GM04503 (cell line): ENCODE measurements around the gene KRT79.

Experiments
- DNase-seq: peaks from one replicate; pipeline ENCODE4 v3.0.0-alpha.2; 2012; ENCODE audit warnings: low read depth

Gene KRT79

DNA sequence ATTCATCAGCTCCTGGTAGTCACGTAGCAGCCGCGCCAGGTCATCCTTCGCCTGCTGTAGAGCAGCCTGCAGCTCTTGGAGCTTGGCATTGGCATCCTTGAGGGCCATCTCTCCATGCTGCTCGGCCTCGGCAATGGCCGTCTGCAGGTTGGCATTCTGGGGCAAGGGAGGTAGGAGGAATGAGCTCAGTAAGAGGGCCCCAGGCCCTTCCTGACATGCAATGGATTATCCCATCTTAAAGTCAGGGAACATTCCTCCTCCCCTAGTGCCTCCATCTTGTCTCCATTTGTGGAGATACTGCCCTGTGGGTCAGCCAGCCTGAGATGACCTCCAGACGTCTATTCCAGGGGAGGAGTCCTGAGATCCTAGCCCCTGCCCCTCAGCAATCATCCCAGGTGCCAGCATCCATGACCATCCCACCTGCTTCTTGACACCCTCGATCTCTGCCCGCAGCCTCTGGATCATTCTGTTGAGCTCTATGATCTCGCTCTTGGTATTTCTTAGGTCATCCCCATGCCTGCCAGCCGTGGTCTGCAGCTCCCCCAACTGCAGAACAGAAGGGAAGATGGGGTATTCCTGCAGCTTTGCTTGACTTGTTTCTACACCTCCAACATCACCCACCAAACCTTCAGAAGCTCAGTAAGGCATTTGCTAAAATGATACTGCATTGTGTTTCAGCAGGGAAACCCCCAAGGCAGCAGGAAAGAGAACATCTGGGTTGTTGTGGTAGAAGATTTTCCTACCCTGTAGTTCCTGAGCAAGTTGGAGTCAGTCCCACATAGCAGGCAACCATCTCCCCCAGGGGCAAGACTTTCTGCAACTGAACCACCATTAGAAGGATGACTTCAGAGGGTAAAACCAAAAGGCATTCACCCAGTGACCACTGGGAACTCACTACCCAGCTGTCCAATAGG is 42.6 kb downstream of the KRT79 start:
- DNase-seq: no peak

DNA sequence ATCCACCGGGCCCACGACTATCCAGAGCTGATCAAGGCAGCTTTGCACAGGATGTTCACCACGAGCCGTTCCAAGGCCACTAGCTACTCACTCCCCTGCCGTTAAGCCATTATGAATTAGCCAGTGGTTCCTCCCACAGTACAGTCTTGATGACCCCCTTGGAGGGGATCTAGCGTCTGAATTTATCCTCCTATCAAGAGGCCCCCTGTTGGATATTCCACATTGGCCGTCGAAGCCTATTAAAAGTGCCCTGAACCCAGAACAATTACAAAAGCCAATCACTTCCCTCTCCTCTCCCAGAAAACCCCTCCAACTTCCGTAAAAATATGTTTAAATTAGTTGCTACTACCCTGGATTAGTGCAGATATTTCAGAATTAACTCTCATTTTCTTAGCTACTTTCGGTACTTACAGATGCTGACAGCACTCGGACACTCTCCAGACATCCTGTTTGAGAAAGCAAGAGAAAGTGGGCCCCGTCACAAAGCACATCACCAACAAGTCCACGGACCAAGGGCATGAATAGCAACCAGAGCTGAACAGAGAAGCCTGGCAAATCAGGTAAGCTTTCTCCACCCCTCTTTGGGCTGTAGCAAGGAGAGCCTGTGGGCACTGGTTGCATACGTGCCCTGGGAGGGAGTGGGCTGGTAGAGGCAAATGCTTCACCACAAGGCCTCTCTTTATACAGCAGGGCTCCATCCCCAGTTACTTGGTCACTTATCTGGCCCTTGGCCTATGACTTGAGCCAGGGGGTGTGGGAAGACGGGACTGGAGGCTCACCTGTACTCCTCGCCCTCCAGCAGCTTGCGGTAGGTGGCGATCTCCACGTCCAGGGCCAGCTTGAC is 43.5 kb downstream of the KRT79 start:
- DNase-seq: no peak

DNA sequence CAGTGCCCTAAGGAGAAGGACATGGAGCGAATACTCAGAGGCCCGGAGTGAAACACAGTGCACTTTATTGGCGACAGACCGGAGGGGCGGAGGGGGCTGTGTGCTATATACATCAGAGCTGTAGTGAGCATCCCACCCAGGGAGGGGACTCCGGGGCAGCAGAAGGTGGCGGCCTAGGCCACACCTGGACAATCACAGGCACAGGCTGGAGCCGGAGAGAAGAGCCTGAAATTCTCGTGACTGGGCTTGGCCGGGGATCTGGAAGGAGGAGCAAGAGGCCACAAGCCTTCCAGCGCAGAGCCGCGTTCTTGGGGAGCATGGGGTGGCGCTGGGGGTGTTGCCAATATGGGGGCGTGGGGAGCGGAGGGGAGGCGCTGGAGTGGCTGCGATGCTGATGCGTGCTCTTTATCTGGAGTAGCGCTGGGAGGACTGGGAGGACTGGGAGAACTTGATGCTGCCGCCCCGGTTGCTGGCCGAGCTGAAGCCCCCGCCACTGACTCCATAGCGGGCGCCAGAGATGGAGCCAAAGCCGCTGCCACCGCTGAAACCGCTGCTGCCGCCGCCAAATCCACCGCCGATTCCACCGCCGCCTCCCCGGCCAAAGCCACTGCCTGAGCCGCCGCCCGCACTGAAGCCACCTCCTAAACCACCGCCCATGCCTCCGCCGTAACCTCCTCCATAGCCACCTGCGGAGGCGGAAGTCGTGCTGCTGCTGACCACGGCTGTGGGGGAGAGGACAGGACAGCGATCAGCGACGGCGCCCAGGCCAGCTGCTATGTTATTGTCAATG is 44.3 kb downstream of the KRT79 start:
- DNase-seq: no peak

DNA sequence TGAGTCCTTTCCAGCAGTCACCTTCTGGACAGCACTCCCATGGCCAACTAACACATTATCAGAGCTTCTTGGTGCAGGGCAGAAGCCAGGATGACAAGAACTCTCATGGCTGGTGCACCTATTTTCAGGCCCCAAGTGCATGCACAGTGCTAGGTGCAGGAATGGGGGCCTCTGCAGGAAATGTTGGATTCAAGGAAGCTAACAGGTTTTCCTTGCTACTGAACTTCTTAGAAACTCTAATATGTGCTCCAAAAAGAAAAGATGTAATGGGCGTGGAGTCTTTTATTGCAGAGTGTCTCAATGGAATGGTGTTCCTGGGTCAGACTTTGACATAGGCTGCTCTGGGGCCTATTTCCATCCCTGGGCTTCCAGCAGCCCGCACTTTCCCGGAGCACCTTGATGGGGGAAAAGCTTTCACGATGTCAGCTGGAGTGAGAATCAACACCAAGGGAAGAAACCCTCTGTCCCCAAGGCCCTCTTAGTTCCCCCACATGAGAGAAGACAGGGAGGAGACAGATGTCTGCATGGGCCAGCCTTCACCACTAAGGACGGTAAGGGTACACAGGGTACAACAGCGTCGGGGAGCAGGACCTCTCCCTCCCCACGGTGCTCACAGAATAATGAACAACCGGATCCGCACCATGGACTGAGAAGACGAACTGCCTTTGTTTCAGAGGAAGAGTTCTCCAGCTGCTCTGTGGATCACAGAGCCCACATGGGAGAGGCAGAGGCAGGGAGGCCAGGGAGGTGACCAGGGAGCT is 45.1 kb downstream of the KRT79 start:
- DNase-seq: no peak

DNA sequence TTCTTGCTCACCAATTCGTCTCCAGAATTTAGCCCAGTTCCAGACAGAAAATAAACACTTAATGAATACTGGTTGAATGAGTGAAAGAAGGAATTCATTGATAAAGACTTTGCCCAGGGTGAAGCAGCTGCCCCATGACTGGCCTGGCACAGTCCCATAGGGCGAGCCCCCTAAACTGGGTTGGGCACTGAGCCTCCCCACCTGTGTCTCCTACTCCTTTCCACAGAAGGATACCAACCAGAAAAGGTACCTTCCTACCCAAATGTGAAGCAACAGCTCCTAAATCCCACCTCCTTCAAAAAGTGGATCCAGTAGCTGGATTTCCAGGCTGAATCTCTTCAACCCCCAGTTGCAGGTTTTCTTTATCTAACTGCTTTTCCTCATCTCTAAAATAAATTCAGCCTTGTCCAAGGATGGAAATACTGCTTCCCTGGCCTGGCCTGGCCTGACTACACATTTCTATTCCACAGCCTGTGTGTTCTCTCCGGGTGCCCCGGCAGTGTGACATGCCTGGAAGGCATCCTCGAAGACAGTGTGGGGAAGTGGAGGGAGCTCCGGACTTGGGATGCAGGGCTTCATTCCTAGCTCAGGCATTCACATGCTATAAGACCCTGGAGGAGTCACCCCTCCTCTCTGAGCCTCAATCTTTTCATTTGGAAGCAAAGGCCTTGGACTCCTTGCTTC is 45.8 kb downstream of the KRT79 start:
- no peak for DNase-seq

DNA sequence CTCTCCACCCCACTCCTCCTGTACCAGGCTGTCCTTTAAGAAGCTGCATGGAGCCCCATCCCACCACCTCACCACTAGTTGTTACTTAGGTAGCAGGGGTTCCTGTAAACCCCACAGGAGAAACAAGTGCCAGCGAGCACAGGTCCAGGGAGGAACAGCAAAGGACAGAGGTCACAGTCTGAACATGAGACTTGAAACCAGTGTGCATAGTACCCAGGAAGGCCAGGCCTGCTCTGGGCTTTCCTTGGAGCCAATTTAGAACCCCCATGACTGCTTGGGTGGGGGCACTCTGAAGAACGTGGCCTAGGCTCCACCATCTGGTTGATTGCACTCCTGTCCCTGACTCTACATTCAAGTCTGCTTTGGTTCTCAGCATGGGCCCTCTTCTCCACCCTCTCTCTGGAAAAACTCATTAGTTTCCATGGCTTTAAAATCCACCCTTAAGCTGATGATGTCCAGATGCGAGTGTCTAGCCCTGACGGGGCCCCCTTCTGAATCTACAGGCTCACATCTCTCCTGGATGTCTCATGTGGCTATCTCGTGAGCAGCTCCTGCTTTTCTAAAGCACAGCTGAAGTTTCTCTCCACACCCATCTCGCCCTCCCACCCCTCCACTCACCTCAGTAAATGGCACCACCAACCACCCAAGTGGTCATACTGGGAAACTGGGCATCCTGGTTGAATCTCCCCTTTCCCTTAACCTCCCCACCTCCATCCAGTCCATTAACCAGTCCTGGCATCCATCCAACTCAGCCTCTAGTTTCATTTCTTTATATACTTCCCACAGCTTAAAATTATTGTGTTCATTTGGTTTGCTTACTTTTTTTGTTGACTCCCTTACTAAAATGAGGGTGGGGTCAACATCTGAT is 46.6 kb downstream of the KRT79 start:
- DNase-seq: no peak

DNA sequence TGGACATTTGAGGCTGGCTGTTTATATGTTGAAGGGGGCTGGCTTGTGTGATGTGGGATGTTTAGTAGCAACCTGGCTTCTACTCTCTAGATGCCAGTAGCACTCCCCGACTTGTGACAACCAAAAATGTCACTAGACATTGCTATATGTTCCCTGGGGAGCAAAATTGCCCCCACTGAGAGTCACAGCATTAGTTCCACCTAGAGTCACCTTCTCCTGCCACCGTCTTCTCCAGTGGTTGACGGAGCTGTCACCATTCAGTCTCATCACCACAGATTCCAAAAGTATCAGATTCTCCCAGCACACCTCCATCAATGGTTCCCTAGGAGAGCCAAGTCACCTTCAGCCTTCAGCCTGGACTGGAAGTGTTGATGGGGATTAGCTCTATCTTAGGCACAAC is 49.2 kb downstream of the KRT79 start:
- DNase-seq: no peak

DNA sequence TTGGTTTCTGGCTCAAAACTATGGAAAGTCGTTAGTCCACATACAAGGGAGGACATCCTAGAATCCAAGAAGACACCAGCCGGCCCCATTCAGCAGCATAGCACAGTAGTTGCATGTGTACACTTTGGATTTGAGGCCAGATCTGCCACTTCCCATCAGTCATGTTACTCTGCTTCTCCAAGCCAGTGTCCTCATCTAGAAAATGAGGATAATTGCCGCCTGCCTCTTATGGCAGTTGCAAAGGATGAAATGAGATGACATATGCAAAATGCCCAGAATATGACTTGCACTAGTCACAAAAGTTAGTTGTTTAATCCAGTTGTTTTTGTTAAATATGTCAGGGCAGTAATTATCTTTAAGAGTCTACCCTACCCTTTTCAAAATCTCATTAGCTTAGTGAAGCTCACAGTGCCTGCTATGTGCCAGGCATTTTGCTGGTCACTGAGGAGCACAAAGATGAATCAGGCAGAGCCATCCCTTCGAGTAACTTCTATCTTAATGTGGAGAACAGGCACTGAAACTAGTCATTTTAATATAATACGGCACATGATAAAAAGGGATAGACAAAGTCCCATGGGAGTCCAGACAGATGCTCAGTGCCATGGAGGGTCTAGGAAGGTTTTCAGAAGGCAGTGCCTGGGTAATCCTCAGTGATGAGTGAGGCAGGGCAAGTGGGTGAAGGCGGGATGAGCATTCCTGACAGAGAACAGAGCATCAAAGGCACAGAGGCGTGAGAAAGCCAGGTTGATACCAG is 50.4 kb downstream of the KRT79 start:
- DNase-seq: no peak

DNA sequence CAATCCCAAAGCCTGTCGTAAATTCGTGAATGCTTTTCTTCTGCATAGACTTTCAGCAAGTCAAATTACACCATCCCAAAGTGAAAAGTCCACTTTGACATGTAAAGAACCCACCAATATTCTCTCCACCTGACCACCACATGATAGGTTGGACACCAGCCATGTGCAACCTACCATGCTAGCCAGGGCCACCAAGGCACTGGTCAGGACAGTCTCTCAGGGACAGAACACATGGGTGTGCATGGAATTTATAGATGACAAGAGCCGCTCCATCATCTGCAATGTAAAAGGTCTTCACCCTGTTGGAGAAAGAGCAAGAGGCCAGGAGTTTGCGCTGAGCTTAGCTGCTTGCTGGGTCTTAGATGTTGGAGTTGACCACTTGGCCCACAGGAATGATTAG is 51.6 kb downstream of the KRT79 start:
- DNase-seq: no peak

DNA sequence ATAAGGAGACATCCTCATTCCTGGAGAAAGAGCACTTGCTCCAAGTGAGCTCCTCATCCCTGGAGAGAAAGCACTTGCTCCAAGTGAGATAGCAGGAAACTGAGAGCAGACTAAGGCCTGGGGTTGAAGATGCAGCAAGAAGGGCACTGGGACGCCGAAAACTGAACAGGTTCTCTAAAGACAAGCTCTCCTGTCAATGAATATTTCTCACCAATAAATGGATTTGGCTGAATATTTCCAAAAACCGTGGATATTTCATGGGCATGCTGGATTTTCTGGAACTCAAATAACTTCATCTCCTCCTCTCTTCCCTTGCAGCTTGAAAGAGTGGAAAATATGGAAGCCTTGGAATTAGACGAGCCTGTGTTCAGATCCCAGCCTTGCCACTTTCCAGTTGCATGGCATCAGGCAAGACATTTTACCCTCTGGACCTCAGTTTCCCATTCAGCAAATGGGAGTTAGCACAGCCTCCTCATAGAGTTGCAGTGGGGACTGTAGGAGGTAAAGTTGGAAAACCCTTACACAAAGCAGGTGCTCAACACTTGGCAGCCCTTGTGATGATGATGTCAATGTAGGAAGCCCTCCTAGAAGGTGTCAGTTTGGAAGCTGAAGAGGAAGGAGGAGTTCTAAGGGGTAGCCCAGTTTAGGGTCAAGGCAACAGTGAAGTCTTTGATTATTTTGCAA is 52.6 kb downstream of the KRT79 start:
- no peak for DNase-seq

DNA sequence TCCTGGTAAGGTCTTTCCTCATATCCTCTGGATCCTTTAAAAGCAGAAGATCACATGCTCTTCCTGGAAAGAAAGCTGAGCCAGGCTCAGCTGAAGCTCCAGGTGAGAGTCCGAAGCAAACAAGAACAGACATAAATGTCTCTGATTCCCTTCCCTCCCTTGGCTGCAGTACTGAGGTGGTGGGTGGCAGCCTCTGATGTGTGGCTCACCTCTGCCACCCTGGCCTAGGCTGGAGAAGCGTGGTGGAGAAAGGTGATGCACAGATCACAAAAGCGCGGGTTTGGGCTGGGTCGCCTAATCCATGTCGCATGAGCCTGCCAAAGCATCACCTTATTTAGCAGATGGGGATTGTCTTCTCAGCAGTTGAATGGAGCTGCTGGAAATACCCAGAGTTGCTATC is 54.2 kb downstream of the KRT79 start:
- no peak for DNase-seq

DNA sequence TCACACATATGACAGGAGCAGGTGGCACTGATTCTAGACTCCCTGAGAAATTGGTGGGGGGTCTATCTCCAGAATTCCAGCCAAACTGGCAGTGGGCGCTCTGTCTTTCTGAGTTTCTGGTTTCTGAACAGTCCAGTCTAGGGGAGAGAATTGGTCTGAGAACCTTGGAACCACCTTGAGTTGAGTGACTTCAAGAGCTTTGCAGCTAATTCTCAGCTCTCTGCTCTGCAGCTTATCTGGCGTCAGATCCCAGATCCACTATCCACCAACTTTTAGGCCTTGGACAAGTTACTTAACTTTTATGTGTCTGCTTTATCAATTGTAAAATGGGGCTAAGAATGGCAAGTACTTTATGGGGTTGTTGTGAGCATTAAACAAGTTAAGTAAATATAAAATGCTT is 55.3 kb downstream of the KRT79 start:
- DNase-seq: no peak

DNA sequence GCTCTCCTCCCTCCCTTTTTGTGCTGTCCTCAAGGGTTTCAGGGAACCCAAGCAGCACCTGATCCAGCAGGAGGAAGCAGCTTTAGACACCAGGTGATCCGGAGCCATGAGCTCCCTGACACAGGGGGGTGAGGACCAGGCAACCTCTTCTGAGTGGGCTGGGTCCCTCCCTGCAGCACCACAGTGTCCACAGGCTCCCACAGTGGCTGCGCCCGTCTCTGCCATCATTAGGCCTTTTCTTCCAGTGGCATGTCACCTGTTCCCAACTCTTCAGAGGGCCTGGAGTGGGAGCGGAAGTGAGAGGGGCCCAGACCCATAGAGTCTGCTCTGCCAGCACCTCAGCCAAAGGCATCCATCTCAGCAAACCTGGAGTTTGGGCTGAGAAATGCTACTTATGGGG is 56.5 kb downstream of the KRT79 start:
- DNase-seq: no peak

DNA sequence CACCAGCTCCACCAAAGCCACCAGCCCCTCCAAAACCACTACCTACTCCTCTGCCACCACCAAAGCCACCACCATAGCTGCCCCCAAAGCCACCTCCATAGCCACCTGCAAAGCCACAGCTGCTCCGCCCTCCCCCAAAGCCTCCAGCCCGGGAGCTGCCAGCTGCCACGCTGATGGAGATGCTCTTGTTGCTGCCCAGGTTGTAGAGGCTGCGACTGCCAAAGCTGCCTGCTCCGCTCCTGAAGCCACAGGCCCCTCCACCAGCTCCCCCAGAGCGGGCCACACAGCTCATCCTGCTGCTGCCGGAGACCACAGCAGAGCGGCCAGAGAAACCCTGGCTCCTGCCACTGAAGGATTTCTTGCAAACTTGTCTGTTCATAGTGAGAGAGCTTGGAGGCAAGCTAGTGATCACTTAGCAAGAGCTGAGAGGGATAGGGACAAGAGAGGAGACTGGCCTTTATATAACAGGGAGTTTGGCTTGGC is 57.2 kb downstream of the KRT79 start, which contains the start of gene KRT76:
Gene KRT76, minus strand, starts transcription at position 433 of the 483 bp plus-strand sequence. Its CDS starts 54 bp downstream, at position 379.
- no peak for DNase-seq

DNA sequence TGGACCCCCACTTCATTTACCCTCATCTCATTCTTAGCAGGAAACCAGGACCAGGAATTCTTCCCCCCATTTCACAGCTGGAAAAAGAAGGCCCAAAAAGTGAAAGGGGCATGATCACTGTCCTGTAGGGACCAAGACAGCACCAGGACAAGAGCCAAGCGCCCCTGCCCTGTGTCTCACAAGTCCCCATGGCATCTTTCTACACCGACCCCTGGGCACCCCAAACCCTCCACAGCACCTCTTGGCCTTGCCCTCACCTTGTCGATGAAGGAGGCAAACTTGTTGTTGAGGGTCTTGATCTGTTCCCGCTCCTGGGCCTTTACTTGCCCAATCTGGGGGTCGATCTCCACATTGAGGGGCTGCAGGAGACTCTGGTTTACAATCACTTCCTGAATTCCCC is 57.7 kb downstream of the KRT79 start:
- DNase-seq: no peak

DNA sequence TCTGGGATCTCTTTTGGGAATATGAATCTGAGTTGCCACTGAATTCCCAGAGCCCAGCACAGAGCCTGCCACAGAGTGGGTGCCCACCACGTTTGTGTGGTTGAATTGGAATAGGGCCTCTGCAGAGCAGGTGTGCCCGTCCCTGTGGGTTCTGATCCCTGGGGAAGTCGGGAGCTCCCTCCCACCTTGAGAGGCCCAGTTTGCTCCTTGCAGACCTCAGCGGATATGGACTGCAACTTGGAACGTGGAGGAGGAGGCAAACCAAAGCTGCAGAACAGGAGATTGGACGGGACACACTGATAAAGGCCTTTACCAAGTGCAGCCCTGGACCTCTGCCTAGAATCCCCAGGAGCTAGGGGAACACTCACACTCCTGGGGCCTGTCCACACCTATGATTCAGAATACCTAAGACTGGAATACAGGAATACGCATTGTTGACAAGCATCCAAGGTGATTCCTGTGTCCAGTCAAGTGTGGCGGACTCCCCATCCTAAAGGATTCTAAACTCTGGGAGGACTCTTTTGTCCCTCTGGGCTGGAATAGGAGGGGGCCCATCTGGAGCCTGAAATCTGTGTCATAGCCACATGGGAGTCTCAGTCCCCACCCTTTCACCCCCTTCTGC is 59.4 kb downstream of the KRT79 start:
- no peak for DNase-seq

DNA sequence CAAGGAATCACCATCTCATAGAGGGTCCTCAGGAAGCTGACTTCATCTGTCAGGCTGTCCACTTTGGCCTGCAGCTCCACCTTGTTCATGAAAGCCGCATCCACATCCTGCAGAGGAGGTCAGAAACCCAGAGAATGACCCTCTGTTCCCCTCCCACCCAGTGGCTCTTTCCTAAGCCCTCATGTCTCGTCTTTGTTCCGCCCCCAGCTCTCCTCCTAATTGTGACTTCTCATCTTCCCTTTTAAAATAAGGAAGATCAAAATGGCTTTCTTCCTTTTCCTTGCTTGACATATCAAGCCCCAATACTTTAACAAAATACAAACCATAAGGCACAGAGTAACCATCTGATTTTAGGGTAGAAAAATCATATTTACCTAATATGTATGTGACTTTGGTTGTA is 61.3 kb downstream of the KRT79 start:
- no peak for DNase-seq

DNA sequence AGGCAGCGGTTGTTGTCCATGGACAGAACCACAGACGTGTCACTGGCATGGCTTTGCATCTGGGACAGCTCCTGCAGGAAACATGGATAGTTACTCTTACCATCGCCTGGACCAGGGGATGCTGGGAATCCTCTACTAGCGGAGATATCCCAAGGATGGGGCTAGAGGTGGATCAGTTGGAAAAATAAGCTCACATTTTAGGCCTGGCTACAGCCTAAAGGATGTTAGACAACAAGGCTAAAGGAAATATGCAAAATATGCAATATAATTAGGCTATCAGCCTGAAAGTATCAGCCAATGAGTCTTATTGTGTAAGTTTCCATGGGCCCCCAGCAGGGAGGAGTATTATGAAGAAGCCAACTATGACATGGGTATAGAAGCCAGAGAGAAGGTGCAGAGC is 61.9 kb downstream of the KRT79 start:
- no peak for DNase-seq
